ENCODE measurements around the gene DLG2.
A peak's percentile ranks its signal among the peaks of the same experiment; 100 is the strongest.
"Not testable (repeated sequence)": the region's sequence is repeated elsewhere in the genome, so short reads cannot be mapped to it uniquely, and the experiment has no call there.

DLG2 gene

DNA sequence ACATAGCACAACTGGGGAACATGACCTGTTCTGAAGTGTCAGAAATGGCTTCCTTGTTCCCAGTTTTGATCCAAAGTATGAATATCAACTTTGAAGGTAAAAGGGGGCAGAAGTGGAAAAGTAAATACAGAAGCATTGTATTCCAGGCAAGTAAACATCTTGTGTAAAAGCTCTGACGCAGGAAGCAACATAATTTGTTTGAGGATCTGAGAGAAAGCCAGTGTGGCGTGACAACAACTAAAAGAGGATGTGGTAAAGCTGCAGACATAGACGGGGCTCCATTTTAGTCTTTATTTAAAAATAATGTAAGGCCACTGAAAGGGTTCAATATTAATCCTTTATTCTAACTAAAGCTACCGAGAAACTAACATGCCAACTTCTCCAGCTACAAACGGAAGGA is 310.2 kb downstream of the DLG2 start:
- DNase-seq (ENCODE audit: low spot score) = no peak

DNA sequence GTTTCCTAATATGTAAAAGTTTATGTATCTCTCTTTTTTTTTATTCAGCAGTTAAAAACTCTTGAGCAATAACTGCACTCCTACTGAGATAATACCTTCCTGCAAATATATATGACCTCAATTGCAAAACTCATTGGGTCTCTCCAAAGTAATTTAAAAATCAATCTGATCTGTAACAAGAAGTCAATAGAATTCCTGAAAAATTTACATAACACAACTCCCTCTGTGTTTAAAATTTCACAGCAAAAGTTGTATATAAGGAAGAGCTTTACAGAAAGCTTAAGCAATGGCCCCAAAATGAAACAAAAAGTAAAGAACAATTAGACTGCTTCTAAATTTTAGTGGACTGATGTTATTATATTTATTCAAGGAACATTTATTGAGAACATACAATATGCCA is 313.4 kb downstream of the DLG2 start:
- no peak for DNase-seq (ENCODE audit: low spot score)

DNA sequence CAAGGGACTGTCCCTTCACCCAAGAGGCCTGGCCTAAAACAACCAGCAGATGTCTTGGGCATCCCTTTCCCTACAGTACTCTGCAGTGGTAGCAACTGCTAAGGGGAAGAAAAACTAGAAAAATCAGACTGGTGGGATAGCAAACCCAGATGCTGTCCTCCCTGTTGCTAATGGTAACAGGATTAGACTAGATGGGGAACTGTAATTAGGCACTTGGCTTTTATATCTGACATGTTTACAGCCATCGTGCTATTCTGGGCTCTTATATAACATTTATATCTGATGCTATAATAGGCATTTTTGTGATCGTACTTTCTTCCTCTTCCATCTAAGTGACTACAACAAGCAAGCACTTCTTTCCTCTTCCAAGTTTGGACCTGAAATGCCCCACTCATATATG is 316.7 kb downstream of the DLG2 start:
- no peak for DNase-seq (ENCODE audit: low spot score)

DNA sequence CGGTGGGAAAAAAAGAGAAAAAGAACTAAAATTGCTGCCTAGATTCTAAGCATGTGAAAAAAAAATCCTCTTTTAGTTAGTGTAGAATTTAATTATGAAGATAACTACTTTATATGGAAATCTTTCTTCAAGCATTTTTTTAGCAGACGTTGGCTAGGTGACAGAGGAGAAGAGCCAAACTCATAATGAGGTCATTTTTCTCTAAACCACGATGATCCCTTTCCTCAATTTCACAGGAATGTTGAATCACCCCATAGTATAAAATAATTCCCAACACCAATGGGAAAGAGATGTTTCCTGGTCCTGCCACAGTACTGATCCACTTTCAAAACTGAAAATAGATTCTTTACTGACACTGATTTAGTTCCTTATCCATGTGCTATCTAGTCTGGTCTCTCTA is 319.8 kb downstream of the DLG2 start:
- DNase-seq (ENCODE audit: low spot score) = no peak

DNA sequence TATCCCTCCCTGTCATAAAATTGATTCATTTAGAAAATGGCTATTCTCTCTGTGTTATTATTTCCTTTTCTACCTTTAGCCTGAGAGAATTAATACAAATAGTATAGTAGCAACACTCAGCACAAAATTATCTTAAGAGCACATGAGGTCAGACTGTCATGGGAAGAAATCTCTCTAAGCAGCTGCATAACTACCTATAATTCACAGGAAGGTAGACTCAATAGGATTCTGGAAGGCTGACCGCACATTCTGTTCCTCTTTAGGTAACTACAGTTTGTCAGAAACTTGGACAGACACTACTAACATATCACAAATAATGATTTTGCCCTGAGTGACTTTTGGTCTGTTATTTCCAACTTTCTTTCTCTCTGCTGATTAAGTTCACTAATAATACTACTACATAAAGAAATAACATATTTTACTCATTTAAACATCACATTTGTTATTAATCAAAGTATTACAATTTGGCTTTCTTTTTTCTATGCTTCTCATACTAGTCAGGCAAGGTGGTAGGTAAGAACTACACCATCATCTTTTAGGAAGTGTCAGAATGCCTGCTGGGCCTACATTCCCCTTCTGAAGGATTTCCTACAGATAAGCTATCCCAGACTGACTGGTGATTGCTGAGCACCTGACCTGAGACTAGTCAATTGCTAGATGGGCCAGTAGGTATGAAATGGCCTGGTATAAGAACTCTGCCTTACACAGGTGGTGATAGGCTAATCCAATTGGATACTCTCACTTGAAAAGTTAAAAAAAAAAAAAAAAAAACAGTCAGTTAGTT is 325.1 kb downstream of the DLG2 start:
- peak; percentile 13 for DNase-seq (ENCODE audit: low spot score)

DNA sequence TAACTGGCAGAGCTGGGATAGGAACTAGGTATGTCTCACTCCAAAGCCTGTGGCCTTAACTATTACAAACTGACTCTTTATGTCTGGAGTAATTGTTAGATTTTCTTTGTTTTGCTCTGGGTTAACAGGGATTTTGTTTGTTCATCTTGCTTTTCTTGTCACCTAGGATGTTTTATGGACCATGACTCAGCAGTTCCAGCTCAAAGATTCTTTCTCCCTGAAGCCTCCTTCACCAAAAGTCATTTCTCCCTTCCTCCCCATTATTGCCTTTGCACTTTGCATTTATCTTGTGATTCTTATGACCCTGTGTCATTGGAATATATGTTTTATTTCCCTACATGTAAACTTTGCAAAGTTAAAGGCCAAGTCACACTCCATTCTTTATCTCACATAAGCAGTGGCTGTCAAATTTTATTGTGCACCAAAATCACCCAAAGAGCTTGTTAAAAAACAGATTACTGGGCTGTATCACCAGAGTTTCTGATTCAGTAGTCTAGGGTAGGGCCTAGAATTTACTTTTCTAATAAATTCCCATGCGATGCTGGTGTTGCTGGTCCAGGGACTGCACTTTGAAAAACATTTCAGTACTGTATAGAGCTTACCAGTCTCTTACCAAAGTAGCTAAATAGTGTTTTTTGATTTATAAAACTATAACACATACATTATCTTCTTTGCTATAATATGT is 327.7 kb downstream of the DLG2 start:
- no peak for DNase-seq (ENCODE audit: low spot score)

DNA sequence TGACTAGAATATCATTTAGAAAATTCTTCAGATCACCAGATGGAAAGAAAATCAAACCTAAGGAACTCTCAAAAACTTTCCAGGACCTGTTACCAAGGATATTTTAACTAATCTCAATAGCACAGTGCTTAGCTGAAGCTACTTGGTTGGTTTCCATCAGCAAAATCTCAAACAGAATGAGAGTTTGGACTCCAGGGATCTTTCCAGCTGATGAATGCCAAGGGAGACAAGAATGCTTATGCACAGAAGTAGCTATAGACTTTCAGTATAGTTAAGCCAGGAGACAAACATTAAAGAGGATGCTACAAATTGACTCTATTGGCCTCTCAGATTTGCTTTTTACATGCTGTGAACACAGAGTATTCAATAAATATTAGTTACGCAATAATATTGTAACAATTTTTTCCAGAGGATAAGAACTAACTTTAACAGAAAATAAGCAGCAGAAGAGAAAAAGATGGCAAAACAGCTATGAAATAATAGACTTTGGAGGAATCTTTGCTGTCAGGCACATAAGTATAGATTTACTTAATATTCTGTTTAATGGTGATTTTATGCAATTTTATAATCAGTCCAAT is 331.4 kb downstream of the DLG2 start:
- no peak for DNase-seq (ENCODE audit: low spot score)

DNA sequence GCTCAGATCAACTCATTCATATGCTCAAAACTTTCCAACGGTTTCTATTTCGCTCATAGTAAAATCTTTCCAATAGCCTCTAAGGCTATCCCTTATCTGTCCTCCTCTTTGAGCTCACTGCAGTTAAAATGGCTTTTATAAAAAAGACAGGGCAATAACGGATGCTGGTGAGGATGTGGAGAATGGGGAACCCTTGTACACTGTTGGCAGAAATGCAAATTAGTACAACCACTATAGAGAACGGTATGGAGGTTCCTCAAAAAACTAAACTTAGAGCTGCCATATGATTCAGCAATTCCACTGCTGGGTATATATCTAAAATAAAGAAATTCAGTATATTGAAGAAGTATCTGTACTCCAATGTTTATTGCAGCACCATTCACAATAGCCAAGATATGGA is 345.6 kb downstream of the DLG2 start:
- DNase-seq (ENCODE audit: low spot score) = no peak

DNA sequence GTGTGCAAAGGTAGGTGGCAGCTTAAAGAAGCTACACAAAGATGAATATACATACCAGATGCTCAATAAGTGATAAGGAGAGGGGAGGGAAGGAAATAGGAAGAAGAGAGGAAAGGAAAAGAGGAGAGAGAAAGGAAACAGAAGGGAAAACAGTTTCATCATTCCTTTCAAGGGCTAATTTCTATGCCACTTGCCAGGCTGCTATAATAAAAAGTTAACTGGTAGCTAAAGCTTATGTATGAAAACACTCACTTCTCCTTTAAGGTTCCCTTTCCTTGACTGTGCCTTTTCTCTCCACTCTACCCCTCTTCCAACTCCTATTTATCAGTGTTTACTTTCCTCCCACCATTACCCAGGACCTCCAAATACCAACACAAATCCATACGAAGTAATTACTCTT is 347.9 kb downstream of the DLG2 start:
- no peak for DNase-seq (ENCODE audit: low spot score)

DNA sequence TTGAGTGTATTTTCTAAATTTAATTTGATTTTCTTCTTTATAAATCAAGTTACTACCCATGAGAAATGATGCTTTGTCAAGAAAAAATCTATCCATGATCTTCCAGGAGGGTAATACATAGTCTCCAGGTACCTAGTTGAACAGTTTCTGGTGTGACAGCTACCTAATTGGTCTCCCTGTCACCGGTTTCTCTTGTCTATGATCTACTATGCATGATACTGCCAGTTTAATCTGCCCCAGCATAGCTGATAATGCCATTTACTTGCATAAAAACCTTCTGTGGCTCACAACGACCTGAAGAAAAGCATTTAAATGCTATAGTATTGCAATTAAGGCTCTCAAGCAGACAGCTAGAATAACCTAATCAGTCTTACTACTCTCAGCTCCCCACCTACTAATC is 349.5 kb downstream of the DLG2 start:
- no peak for DNase-seq (ENCODE audit: low spot score)

DNA sequence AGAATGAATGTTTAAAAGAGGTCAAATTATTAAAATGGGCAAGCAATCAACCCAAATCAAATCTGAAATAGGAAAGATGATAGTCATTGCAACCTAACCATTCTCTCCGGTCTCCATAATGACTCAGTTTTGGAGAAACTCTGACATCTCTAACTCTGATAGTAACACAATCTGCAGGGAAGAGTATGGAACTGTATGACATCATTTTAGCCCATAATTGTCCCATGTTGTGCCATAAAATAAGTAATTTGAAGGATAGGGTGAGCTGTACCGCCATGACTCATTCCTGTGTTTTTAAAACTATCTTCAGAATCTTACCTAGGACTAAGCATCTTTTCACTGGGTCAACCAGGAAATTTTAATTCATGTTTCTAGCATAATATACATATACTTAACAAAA is 350.8 kb downstream of the DLG2 start:
- DNase-seq (ENCODE audit: low spot score) = no peak

DNA sequence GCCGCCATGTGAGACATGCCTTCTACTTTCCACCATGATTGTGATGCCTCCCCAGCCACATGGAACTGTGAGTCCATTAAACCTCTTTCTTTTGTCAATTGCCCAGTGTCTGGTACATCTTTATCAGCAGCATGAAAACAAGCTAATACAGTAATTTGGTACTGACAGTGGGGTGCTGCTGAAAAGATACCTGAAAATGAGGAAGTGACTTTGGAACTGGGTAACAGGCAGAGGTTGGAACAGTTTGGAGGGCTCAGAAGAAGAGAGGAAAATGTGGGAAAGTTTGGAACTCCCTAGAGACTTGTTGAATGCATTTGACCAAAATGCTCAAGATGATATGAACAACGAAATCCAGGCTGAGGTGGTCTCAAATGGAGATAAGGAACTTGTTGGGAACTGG is 356.8 kb downstream of the DLG2 start:
- not testable (repeated sequence) for DNase-seq (ENCODE audit: low spot score)

DNA sequence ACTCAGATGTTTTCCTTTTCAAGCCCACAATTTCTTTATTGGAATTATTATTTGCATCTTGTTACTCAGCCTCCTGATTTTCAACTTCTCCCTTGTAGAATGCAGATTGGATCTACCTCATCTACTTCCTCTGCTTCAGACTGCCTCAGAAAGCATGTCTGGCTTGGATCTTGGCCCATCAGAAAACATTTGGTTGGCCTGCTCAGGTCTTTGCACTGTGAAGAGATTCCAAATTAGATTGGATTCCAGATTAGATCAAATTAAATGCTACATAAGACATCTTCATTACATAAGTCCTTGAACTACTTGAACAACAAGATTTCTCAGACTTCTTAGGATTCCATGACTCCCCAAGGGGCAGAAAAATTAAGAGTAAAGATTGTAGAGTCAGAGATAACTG is 358.0 kb downstream of the DLG2 start:
- no peak for DNase-seq (ENCODE audit: low spot score)

DNA sequence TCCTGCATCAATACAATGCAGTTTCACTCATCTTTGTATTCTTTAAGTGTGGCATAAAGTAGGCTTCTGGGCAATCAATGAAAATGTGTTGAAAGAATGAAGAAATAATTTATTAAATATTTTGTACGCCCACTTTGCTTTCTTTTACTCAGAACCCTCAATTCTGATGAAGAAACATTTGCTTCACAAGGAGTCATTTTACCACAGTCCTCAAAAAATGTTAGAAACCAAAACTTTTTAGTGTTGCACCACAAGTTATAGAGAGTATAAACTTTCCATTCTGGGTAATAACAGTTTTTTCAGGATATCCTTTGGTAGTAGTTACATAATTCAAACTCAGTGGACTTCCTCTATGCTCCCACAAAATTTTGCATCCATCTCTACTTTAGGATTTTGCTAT is 360.5 kb downstream of the DLG2 start:
- DNase-seq (ENCODE audit: low spot score) = no peak

DNA sequence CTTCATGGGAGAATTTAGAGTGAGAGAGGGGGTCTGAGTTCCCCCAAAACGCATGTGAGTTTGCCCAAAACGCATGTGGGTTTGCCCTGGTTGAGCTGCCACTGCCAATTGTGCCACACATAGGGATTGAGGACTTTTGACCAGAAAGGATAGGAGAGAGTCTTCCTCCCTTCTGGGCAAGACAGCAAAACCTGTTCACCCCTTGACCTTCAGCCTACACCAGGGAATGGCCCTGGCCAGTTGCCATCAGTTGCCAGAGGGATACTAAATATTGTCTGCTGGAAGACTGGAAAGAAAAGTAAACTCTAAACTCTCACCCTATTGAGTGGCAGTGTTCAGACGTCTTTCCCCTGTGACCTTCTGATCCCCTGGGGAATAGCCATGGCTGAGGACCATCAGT is 363.8 kb downstream of the DLG2 start:
- DNase-seq (ENCODE audit: low spot score) = no peak

DNA sequence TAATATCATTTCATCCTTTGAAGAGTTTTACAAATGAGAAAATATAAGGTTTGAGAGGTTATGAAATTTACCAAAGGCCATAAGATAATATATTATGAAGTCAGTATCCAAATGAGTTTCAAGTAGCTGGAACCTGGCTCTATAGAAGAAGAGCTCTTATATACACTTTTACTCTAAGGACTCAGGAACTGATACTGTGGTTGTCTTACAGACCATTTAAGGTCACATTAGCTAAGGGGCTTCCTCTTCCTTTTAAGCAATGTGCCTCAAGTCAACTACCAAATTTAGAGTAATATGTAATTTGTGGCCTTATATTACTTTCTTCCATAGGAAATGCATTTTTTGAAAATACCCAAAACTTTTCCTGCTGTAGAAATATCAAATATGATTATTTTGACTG is 369.3 kb downstream of the DLG2 start:
- no peak for DNase-seq (ENCODE audit: low spot score)

DNA sequence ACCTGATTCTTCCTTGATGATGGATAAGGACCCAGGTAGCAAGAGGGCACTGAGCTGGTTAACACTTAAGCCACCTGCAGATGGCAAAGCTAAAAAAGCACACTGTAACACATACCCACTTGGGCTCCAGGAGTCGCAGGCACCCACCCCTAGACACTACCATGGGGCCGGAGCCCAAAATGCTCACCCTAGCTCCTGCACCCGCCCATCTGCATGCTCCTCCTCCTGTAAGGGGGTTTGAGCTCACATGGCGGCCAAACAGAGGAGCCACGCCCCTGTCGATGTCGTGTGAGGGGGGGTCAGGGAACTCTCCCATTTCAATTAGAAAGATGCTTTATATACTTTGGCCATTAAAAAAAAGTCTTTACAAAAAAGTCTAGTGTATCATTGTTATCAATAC is 370.7 kb downstream of the DLG2 start:
- no peak for DNase-seq (ENCODE audit: low spot score)

DNA sequence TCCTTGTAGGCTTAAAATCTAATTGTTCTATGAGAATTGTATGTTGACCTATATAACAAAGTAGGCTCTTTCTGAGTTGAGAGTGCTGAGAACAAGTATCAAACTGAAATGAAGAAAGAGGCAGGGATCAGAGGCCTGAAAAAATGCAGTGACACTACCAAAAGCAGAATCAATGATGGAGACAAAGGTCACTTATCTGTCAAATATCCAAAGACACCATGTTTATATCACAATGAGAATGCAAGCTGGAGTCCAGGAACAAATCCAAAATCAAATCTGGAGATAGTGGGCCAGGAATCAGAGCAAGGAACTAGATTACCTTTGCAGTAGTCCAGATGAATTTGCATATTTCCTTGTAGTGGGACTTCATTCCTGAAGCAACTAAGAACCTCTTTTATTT is 377.7 kb downstream of the DLG2 start:
- DNase-seq (ENCODE audit: low spot score) = no peak

DNA sequence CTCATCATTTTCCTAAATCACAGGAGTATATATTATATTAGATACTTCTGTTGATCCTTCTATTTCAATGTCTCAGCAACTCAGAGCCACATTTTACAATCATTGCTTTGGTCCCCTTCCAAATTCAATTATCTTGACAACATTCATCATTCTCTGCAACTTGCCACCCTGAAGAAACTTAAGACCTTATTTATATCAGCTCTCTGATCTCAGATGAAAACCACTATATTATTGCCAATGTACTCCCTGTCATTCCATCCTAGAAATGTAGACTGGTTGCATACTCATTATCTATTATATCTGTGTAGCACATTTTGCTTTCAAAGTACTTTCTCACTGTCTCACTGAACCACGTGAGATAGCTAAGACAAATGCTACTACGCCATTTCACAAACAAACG is 379.3 kb downstream of the DLG2 start:
- no peak for DNase-seq (ENCODE audit: low spot score)

DNA sequence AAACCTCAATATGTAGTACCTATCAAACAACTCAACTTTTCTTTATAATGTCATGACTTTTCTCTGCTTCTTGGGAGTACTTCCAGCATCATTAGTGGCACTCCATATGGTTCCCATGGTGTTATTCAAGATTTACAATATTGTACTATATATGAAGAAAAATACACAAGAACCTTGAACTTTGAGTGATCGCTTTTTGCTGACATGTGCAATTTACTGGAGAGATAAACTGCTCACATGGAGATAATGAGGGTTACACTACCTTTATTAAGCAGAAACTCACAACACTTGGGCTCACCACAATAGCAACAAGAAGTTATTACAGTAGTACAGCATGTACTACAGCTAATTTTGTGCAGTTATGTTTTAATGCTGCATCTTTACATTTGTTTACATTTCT is 388.2 kb downstream of the DLG2 start:
- no peak for DNase-seq (ENCODE audit: low spot score)

DNA sequence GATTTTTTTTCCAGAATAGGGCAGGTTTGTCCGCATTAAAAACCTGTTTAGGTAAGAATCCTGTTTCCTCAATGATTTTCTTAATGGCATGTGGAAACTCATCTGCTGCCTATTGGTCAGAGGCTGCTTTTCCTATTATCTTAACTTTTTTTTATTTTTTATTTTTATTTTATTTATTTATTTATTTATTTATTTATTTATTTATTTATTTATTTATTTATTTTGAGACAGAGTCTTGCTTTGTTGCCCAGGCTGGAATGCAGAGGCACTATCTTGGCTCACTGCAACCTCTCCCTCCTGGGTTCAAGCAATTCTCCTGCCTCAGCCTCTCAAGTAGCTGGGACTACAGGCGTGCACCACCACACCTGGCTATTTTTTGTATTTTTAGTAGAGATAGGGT is 389.1 kb downstream of the DLG2 start:
- not testable (repeated sequence) for DNase-seq (ENCODE audit: low spot score)

DNA sequence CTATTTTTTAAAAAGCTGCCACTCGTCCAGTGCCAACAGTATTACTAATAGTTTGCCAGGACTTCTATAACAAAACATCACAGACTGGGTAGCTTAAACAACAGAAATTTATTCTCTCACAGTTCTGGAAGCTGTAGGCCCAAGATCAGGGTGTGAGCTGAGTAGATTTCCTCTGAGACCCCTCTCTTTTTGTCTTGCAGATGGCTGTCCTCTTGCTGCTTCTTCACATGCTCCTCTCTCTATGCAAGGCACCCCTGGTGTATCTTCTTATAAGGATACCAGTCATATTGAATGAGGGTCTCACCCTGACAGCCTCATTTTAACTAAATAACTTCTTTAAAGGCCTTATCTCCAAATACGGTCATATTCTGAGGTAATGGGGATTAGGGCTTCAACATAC is 390.9 kb downstream of the DLG2 start:
- DNase-seq (ENCODE audit: low spot score) = peak; percentile 17

DNA sequence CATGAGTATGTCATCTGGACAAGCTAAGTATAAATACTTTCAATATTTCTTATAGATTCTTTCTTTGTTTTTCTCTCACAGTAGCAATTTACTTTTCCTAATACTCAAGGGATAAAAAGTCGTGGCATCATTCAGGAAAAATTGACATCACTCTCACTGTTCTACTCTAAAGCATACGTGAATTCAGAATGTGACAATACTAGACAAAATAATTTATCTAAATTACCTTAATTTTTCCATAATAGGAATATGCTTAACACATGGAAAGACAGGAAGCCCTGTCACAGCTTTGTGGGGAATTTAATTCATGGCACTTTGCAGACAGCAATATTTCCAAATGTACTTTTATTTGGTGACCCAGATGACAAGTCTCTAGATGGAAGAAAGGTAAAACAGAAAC is 394.6 kb downstream of the DLG2 start:
- DNase-seq (ENCODE audit: low spot score) = no peak

DNA sequence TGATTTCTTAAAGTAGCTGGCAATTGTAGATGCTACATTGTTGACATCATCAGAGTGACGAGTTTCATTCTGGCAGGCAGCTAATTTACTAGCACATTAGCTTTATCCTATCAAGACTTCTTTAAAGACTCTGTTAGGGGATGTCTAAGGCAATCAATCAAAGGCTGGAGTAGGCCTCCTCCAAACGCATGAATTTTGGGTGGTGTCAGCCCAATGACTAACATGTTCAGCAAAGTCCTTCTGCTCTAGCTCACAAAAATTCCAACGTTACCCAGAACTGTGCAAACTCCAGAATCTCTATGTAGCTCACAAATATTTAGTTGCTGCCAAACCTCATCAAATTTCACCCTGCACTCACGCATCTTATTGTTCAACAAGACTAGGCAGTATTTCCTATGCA is 395.6 kb downstream of the DLG2 start:
- no peak for DNase-seq (ENCODE audit: low spot score)
